T-helper 1 cell treated with Interleukin-12 subunit alpha and Interleukin-12 subunit beta and Interleukin-4 antibody, amounts not matched to agents 30 ng/mL and 1 ng/mL, for 36 hours (primary cell): ENCODE results near the gene CTXND2. TPM values are rescaled to one million over a fixed set of nuclear protein-coding genes. Genes with fewer than 3 reads are reported as not detected.

ENCODE experiments used
- intact Hi-C: fragments of 100-400 bp; cut with micrococcal nuclease; formaldehyde crosslinking; loops from one replicate; pipeline ENCODE4 v1.15.1; 2024
- total RNA-seq: library from RNA; stranded (reverse); gene quantifications from 2 replicates; pipeline ENCODE4 v1.2.3, GENCODE V29; 2022

CTXND2 gene
- total RNA-seq, 1 donor from 2014 or later = not detected

DNA sequence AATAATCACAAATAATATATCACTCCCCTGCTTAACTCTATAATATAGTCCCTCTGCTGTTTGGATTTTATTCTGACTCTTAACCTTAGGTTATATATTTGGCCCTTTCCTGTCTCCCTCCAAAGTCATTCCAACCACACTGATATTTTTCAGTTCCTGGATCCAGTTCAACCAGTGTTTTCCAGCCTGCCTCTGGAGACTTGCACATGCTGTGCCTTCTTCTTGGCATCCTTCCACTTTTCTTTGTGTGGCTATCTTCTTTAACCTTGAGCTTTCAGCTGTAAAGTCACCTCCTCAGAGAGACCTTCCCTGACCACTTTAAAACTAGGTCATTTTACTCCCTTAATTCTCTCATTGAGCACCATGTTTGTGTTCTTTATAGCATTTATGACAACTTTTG lies 68.3 kb downstream of the CTXND2 start:
- intact Hi-C loops = no loop called here

DNA sequence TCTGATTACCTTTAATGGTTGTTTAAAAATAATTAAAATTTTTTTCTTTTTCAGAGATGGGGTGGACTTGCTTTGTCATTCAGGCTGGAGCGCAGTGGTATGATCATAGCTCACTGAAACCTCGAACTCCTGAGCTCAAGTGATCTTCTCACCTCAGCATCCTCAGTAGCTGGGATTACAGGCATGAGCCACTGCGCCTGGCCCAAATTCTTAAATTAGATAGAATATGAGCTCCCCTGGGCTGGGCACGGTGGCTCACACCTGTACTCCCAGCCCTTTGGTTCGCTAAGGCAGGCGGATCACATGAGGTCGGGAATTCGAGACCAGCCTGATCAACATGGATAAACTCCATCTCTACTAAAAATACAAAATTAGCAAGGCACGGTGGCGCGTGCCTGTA lies 70.7 kb downstream of the CTXND2 start:
- intact Hi-C loops = no loop called here

DNA sequence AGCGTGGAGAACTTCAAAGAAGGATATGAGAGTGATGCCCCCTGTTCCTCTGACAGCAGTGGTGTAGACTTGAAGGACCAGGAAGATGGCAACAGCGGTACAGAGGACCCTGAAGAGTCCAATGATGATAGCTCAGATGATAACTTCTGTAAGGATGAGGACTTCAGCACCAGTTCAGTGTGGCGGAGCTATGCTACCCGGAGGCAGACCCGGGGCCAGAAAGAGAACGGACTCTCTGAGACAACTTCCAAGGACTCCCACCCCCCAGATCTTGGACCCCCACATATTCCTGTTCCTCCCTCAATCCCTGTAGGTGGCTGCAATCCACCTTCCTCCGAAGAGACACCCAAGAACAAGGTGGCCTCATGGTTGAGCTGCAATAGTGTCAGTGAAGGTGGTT lies 73.7 kb downstream of the CTXND2 start:
- intact Hi-C loops = no loop called here

DNA sequence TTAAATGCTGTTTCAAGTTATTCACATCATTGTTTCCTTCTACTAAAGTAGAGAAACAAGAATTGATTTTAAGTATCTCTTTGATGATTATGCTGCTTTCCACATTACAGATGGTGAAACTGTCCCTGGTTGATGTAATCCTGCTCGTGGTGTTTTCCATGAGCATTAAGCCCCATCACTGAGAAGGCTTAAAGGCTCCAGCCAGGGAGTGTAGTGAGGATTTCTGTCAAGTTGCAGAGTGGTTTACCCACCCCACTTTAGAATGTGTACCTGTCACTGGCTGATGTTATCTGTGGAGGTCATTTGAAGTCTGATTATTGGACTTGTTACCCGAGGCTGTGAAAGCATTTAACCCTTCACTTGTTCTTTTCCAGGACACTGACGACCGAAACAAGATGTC lies 74.8 kb downstream of the CTXND2 start:
- intact Hi-C loops = no loop called here

Other genes starting within 250 kb of the CTXND2 start
- 19.3 and 24.7 TPM in 2 replicates for gene GOLPH3L, start 190.0 kb upstream of the CTXND2 start, total RNA-seq
- 0.51 TPM in 1 of 2 replicates, not detected in the other for gene HORMAD1, start 166.2 kb upstream of the CTXND2 start, total RNA-seq
- 100 and 101 TPM in 2 replicates for gene CTSS, start 121.4 kb upstream of the CTXND2 start, total RNA-seq
- gene CTSK, start 78.9 kb upstream of the CTXND2 start, total RNA-seq = 3.8 and 4.2 TPM in 2 replicates
- gene ARNT, start 10.5 kb upstream of the CTXND2 start, total RNA-seq = 33.6 and 34.3 TPM in 2 replicates
- gene SETDB1, start 39.2 kb downstream of the CTXND2 start, total RNA-seq = 52.4 and 65.0 TPM in 2 replicates
- gene CERS2, start 87.7 kb downstream of the CTXND2 start, total RNA-seq = 175 and 180 TPM in 2 replicates
- not detected in 2 replicates for gene ANXA9, start 95.2 kb downstream of the CTXND2 start, total RNA-seq
- gene MINDY1, start 119.8 kb downstream of the CTXND2 start, total RNA-seq = 27.0 and 27.4 TPM in 2 replicates
- 17.5 and 17.7 TPM in 2 replicates for gene PRUNE1, start 121.3 kb downstream of the CTXND2 start, total RNA-seq
- gene BNIPL, start 149.4 kb downstream of the CTXND2 start, total RNA-seq = 0.95 and 2.6 TPM in 2 replicates
- 1.0 and 1.2 TPM in 2 replicates for gene C1orf56, start 160.6 kb downstream of the CTXND2 start, total RNA-seq
- 370 and 379 TPM in 2 replicates for gene CDC42SE1, start 172.5 kb downstream of the CTXND2 start, total RNA-seq
- gene MLLT11, start 173.3 kb downstream of the CTXND2 start, total RNA-seq = 3.7 and 3.9 TPM in 2 replicates
- gene GABPB2, start 183.6 kb downstream of the CTXND2 start, total RNA-seq = 27.5 and 28.6 TPM in 2 replicates